Medulla oblongata (tissue), 1 donor: ENCODE data around the gene DOK7.

Experiments used
- DNase-seq: peaks from one replicate; pipeline ENCODE4 v3.0.0-alpha.2; 2015; ENCODE audit errors: extremely low spot score

Gene DOK7

GRCh38 chr4:3462321-3462789 is 751 bp upstream of the DOK7 start:
- DNase-seq = no peak

- DNase-seq = no peak
Measured at GRCh38 chr4:3463556-3464348, 646 bp downstream of the DOK7 start.

- DNase-seq = no peak
Measured at GRCh38 chr4:3464349-3464905, 1.3 kb downstream of the DOK7 start.

GRCh38 chr4:3464911-3465697 is 2.0 kb downstream of the DOK7 start:
- DNase-seq = no peak

GRCh38 chr4:3465698-3466671 is 2.9 kb downstream of the DOK7 start:
- DNase-seq = no peak

- no peak for DNase-seq
Measured at GRCh38 chr4:3466691-3467600, 3.8 kb downstream of the DOK7 start.

GRCh38 chr4:3467601-3468031 is 4.5 kb downstream of the DOK7 start:
- no peak for DNase-seq

GRCh38 chr4:3468154-3468553 is 5.0 kb downstream of the DOK7 start:
- DNase-seq = no peak

GRCh38 chr4:3468804-3469203 is 5.7 kb downstream of the DOK7 start:
- no peak for DNase-seq

- DNase-seq = no peak
Measured at GRCh38 chr4:3469386-3470243, 6.5 kb downstream of the DOK7 start.

GRCh38 chr4:3470244-3471097 is 7.4 kb downstream of the DOK7 start:
- no peak for DNase-seq

GRCh38 chr4:3471098-3471760 is 8.1 kb downstream of the DOK7 start:
- no peak for DNase-seq

GRCh38 chr4:3471886-3472285 is 8.8 kb downstream of the DOK7 start:
- no peak for DNase-seq

- DNase-seq = no peak
Measured at GRCh38 chr4:3472411-3473141, 9.5 kb downstream of the DOK7 start.

GRCh38 chr4:3473181-3473950 is 10.3 kb downstream of the DOK7 start:
- no peak for DNase-seq

GRCh38 chr4:3473996-3474765 is 11.1 kb downstream of the DOK7 start:
- DNase-seq = peak; percentile 15
